Gastroesophageal sphincter (tissue), 3 donors: ENCODE data around the gene DOLK.

Experiments
- EP300 ChIP-seq: sonication (generic); formaldehyde crosslinking; IDR thresholded peaks from one replicate; pipeline ENCODE4 v1.6.1; 2017; ENCODE audit warnings: antibody characterized with exemption, mild to moderate bottlenecking
- POLR2AphosphoS5 ChIP-seq: sonication (generic); formaldehyde crosslinking; IDR thresholded peaks from one replicate; pipeline ENCODE4 v1.6.1; 2017; ENCODE audit warnings: antibody characterized with exemption
- TF ChIP-seq, protein P1 (sequence below), 4 experiments: fragments of 200-600 bp in 2 of 4; fragments of 450-650 bp in 2 of 4; sonication (generic) in 1 of 4; IDR thresholded peaks; one replicate each; pipeline ENCODE4 v1.5.1; 2017 to 2019; ENCODE audit warnings: antibody characterized with exemption in 4 of 4, mild to moderate bottlenecking in 2 of 4, moderate library complexity in 2 of 4

DNA sequence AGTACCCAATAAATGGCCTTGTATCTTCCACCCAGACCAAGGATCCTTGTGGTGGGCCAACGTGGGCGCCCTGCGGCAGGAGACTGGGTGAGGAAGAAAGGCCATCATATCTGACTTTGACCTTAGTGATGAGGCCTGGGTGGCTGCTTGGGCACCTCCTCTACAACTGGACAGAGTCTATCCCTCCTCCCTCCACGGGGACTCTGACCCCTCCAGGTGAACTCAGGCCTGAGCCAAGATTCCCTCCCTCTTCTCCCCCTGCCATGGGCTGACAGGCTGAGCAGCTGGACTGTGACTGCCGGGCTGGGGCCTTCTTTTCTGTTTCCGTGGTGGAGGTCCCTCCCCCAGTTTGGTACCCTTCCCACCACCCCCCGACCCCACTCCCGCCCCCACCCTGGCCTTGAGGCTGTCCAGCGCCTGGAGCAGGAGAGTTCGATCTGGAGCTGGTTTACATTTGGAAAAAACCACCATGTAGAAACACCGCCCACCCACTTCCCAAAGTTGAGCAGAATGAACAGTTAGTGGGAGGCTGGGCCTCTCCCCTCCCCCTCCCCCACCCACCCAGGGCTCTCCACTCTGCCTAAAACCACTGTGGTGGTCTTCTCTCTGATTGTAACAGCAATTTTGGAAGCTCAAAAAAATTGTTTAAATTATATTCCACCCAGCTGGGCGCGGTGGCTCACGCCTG, 27.9 kb downstream of the DOLK start:
- TF ChIP-seq EP300 (no peak), POLR2AphosphoS5 (no peak)
- TF ChIP-seq, protein P1, sequence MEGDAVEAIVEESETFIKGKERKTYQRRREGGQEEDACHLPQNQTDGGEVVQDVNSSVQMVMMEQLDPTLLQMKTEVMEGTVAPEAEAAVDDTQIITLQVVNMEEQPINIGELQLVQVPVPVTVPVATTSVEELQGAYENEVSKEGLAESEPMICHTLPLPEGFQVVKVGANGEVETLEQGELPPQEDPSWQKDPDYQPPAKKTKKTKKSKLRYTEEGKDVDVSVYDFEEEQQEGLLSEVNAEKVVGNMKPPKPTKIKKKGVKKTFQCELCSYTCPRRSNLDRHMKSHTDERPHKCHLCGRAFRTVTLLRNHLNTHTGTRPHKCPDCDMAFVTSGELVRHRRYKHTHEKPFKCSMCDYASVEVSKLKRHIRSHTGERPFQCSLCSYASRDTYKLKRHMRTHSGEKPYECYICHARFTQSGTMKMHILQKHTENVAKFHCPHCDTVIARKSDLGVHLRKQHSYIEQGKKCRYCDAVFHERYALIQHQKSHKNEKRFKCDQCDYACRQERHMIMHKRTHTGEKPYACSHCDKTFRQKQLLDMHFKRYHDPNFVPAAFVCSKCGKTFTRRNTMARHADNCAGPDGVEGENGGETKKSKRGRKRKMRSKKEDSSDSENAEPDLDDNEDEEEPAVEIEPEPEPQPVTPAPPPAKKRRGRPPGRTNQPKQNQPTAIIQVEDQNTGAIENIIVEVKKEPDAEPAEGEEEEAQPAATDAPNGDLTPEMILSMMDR (IDR thresholded peaks at IDR 0.05) = no peak
